Activated CD4-positive, alpha-beta T cell treated with anti-CD3 and anti-CD28 coated beads for 24 hours (primary cell): Measurements from ENCODE around the gene LRFN2.

Source experiments
- DNase-seq, 2 donors: peaks; one replicate each; pipeline ENCODE4 v3.0.0-alpha.2; 2020; ENCODE audit warnings: low read depth in 2 of 2

LRFN2 gene

GRCh38 chr6:40543776-40544175, 43.4 kb downstream of the LRFN2 start:
- no peak for DNase-seq

GRCh38 chr6:40543146-40543545, 44.0 kb downstream of the LRFN2 start:
- no peak for DNase-seq

GRCh38 chr6:40542175-40542764, 44.9 kb downstream of the LRFN2 start:
- no peak for DNase-seq

GRCh38 chr6:40541556-40542174, 45.5 kb downstream of the LRFN2 start:
- no peak for DNase-seq

DNA sequence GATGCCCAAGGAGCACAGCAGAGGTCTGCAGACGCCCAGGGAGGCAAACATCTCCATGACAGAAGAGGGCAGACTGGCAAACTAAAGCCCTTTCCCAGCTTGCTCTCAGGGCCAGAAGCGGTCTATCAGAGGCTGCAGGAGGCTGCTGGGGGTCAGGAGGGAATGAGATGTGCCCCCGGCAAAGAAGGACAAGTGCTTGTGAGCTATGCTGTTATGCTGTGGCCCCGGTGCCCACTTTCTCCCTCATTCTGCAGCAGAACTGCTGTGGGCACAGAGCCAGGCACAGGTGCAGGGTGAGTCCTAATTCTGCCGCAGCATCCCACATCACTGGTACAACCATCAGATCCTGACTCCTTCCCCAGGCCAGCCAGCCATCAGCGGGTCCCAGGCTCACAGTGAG, 46.4 kb downstream of the LRFN2 start:
- no peak for DNase-seq

GRCh38 chr6:40539853-40540252, 47.3 kb downstream of the LRFN2 start:
- DNase-seq: no peak

DNA sequence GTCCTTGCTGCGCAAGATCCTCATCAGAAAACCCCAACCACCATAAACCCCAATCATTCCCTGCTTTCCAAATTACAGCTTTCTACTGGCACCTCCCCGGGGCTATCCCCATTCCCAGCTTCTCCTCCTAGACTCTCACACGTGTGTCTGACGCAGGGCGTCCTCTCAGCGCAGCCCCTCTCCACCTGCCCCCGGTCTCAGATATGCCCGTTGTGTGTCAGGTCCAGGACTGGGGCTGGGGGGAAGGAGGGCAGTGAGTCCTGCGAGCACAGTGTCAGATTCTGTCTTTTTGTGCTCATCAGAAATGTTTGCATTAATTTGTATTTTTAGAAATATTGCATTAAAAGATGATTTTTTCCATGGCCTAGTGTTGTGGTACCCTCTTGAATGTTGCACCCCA, 48.6 kb downstream of the LRFN2 start:
- DNase-seq: no peak

- no peak for DNase-seq
These were observed 49.7 kb downstream of the LRFN2 start for GRCh38 chr6:40537446-40537845.

DNA sequence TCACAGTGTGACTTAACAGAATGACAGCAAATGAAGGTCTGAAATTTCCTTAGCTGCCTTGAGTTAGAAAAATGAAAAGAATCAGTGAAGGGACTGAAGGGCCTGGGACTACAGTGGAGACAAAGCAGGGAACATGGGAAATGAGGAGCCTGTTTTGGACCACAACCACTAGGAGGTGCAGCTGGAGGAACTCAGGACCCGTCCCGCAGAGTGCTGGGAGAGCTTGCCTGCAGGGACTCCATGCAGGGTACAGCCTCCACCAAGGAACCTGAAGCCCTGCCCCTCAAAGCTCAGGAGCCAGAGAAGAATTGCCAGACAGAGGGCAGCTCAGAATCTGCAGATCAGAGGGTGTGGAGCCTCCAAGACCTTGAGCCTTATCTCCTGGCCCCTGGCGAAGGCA, 50.7 kb downstream of the LRFN2 start:
- no peak for DNase-seq

DNA sequence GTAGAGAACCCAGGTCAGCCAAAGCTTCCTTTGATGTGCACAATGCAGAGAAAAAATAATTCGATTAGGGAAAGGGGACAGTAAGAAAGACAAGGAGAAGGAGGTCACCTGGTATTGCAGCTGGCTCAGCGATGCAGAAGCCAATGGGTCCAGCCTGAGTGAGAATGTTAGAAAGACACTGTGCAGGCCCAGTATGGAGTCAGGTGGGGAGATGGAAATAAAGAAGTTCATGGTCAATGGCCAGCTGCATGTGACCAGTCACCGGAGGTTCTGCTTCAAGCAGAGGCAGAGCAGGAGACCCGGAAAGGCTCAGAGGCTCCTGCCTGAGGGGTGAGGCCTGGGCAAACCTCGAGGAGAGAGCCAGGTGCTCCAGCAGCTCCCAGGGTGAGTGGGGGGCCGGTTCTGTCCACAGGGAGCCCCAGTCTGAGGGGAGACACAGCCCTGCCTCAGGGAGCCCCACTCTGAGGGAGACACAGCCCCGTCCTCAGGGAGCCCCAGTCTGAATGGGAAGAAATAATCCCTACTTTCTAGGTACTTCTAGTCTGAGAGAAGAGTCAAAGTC, 51.3 kb downstream of the LRFN2 start:
- DNase-seq: no peak

GRCh38 chr6:40535110-40535818, 51.9 kb downstream of the LRFN2 start:
- DNase-seq: no peak

- DNase-seq: no peak
These were observed 54.7 kb downstream of the LRFN2 start for GRCh38 chr6:40532349-40533000.

GRCh38 chr6:40529919-40530318, 57.2 kb downstream of the LRFN2 start:
- no peak for DNase-seq

- DNase-seq: no peak
These were observed 58.1 kb downstream of the LRFN2 start for GRCh38 chr6:40529040-40529439.

DNA sequence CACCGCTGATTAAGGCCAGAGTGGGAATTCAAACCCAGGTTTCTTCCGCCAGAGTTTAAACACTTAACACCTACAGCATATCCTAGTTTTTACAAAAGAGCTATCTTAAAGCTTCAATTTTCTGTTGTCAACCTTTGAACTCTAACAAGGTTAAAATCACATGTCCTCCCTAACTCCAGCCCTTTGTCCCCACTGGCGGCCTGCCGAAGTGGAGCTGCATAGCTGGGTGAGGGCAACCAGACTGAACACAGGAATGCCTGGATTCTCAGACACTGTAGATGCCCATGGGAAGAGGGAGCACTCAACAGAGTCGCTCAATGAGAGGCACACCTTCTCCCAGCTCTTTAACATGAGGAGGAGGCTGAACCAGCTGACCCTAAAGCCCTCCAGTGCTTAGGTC, 59.1 kb downstream of the LRFN2 start:
- no peak for DNase-seq

DNA sequence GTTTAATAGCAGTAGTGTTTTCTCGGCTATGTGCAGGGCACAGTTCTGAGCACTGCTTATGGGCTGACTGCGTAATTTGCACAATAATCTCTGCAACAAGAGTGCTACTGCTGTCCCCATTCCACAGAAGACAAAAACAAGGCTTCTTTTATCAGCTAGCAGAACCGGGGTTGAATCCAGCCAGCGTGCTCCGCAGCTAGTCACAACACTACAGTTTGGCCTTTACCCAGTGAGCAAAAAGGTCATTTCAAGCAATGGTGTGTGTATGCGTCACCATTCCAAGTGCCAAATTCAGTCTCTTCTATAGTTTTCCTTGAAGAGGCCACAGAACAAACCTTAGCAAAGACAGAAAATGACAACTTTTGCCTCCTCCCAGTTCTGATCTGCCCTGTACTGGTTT, 61.1 kb downstream of the LRFN2 start:
- no peak for DNase-seq

DNA sequence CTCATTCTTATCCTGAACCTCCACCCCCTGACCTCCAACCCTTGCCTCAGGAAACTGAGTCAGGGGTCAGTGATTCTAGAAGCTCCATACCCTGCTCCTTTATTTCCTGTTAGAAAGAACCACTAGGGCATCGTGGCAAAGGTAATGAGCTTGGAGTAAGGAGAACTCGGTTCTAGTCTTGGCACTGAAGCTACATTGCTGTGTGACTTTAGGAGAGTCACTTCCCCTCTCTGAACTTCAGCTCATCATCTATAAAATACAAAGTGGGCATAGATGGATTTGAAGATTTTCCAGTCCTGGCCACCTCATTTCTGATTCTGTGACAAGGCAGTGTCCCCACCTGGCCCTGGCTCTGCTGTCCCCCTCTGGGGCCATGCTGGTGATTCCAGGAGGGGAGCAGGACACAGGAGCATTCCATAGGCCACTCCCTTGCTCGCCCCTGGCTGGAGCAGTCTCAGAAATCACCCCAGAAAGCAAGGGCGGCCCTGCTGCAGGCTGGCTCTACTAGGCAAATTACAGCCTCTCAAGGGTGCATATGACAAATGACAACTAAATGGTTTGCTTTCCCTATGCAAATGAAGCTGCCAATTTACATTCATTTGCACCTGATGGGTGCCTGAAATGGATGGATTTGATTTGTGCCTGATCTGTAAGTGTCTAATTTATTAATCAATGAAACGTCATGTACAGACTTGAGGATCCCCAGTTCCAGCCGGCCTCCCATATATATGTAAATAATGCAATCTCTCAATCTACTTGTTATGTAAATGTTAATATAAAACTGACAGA, 62.2 kb downstream of the LRFN2 start:
- DNase-seq: no peak

DNA sequence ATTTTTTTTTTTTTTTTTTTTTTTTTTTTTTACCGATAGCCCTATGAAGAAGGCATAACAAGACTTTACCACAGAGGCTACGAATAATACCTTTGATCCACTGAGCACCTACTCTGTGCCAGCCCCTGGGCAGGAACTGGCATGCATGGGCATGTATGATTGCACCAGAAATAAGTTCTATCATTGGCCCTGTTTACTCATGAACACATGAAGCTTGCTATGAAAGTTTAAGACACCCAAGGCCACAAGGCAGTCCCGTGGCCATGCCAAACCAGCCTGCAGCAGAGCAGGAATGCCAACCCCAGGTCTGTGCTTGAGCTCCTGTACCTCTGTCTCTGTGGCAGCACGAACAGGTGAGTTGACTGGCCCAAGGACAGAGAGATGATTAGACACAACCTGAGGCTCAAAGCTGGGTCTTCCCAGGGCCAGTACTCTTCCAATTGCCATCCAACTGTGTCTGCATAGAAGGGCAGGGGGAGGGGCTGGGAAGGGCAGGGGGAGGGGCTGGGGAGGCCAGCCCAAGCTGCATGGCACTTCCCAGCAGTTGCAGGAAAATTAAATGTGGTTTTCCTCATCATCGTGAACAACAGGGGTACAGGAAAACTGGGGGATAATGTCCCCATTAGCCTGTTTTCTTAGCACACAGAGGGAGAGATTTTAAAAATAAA, 63.5 kb downstream of the LRFN2 start:
- no peak for DNase-seq

GRCh38 chr6:40521496-40521895, 65.7 kb downstream of the LRFN2 start:
- DNase-seq: no peak

GRCh38 chr6:40520678-40521077, 66.5 kb downstream of the LRFN2 start:
- DNase-seq: no peak

DNA sequence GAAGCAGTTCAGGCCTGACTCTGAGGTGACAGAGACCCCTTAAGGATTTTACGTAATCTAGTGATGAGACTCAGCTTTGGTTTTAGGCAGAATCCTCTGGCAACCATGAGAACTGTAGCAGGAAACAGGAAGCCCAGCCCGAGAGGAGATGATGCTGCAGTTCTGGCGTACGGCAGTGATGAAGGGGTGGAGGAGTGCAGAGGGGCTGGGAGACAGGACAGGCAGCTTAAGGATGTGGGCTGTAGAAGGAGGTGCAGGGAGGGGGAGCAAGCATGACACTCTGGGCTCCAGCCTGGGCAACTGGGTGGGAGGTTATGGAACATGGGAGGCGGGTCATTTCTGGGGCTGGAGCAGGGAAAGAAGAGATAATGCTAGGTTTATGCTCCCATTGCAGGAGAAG, 67.1 kb downstream of the LRFN2 start:
- DNase-seq: no peak
